ENCODE results near the gene ARHGEF38.
"Not testable (repeated sequence)": the region's sequence is repeated elsewhere in the genome, so short reads cannot be mapped to it uniquely, and the experiment has no call there.

The ARHGEF38 gene

DNA sequence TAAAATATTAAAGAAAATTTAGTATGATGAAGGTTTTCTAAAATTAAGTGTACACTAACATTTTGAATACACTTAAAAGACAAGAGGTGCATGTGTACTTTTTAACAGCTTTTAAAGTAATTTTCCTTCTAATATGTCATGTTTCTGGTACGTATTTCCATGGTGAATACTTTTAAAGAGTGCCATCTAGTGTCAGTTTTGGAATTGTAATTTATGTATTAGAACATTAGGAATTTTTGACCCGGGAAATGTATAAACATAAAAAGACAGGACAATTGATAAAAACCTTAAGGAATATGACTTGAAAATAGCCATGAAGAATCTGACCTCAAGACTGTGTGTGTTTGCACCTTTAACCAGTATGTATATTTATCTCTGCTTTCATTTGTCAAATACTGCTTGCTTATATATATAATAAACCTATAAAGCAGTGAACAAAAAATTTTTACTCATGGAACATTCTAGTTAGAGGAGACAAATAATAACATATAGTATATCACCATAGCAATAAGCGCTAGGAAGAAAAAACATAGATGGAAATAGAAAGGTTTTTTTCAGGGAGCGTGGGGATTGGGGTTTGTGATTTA is 163.4 kb downstream of the ARHGEF38 start:
- DNase-seq = peak in 1 of 2 experiments; percentile 57

- no peak for DNase-seq
These were observed 166.8 kb downstream of the ARHGEF38 start for GRCh38 chr4:105719204-105719603.

DNA sequence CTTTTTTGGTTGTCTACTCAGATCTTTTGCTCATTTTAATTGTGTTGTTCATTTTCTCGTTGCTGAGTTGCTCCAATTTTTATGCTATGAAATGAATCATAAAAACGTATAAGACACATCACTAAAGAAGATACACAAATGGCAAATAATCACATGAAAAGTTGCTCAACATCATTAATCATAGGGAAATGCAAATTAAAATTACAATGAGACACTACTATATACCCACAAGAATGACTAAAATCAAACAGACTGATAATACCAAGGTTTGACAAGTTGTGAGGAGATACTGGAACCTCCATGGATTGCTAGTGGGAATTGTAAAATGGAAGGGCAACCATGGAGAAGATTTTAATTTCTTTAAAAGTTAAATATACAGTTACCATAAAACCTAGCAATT is 173.2 kb downstream of the ARHGEF38 start:
- no peak for DNase-seq

DNA sequence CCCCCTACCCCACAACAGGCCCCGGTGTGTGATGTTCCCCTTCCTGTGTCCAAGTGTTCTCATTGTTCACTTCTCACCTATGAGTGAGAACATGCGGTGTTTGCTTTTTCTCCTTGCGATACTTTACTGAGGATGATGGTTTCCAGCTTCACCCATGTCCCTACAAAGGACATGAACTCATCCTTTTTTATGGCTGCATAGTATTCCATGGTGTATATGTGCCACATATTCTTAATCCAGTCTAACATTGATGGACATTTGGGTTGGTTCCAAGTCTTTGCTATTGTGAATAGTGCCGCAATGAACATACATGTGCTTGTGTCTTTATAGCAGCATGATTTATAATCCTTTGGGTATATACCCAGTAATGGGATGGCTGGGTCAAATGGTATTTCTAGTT is 177.5 kb downstream of the ARHGEF38 start:
- not testable (repeated sequence) for DNase-seq

Data from NCI-H446 (cell line).